Tongue (tissue), 2 donors: ENCODE measurements around the gene SPRY1. TPM values are rescaled to one million over a fixed set of nuclear protein-coding genes. Genes with fewer than 3 reads are reported as not detected.

Experiments
- DNase-seq: peaks from one replicate; pipeline ENCODE4 v3.0.0-alpha.2; 2015
- total RNA-seq: library from RNA; depleted of rRNA; stranded (reverse); fragments of >200 nt; gene quantifications from one replicate; pipeline ENCODE4 v1.2.3, GENCODE V29; 2014

The SPRY1 gene, protein sequence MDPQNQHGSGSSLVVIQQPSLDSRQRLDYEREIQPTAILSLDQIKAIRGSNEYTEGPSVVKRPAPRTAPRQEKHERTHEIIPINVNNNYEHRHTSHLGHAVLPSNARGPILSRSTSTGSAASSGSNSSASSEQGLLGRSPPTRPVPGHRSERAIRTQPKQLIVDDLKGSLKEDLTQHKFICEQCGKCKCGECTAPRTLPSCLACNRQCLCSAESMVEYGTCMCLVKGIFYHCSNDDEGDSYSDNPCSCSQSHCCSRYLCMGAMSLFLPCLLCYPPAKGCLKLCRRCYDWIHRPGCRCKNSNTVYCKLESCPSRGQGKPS
- 105 TPM for total RNA-seq

GRCh38 chr4:123396307-123397143, at the start of gene SPRY1:
Gene SPRY1, plus strand, starts transcription at chr4:123396795. Its CDS starts 4,797 bp downstream, at chr4:123401592.
- DNase-seq = peak; percentile 98

GRCh38 chr4:123346951-123347350, 49.6 kb upstream of the SPRY1 start:
- no peak for DNase-seq

GRCh38 chr4:123348946-123349345, 47.6 kb upstream of the SPRY1 start:
- DNase-seq = no peak

- DNase-seq = no peak
Observed at GRCh38 chr4:123349421-123350190, 47.0 kb upstream of the SPRY1 start.

DNA sequence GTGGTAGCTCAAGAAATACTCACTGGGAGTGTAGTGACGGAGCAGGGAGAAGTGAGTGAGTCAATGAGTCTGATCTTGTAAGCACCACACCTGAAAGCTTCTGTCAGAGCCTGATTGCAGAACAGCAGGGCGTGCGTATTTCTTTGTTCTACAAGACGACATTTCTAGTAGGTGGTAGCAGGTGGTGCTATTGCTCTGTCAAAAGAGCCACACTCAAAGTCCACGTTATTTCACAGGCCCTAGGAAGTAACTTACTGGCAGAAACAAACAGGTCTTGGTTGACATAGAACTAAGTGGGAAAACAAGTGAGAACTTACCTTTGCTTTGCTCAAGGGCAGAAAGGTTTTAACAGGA, 46.4 kb upstream of the SPRY1 start:
- peak; percentile 44 for DNase-seq

- no peak for DNase-seq
Observed at GRCh38 chr4:123350726-123351125, 45.9 kb upstream of the SPRY1 start.

DNA sequence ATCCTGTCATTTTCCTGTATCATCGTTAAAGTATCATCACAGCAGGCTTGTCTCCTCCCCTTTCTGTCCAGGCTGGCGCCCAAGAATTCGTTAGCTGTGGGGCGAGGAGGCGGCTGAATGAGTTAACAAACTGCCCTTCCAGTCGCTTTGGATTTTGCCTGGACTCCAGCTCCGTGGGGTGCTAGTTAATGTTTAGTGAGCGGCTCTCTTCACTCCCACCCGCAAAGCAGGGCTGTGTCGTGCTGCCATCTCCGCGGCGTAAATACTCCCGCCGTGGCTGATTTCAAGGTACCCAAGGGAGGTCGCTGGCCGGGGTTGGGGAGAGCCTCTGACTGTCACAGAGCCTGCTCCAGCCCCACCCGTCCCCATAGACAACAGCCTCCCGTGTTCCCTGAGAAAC, 44.9 kb upstream of the SPRY1 start:
- DNase-seq = no peak

DNA sequence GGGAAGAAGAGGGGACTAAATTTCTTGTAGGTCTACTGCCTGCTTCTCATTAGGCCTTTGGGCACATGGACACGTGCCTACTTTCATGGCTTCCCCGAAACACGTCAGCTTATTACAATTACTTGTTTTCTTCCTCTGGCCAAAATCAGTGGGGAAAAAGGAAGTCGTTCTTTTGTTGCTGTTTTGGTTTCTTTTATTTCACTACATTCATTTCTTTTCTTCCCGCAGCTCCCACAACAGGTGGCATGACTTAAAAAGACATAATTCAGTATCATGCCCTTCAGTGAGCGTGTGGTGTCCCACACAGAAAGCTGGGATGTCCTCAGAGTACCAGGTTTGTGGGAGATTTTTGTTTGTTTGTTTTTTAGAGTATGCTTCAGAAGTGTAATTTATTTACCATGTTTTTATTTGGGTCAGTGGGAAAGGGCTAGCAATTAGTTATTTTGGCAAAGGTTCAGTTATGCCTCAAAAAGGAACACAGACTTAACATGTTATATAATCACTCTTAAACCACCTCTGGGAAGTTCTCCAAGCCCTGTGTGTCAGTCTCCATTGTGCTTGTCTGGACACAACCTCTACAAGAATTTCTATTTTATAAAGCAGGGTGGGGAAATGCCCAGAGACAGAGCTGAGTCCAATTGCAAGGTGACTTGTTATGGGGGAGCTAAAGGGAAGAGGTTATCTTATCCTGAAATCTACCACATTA, 44.2 kb upstream of the SPRY1 start:
- DNase-seq = peak; percentile 68

DNA sequence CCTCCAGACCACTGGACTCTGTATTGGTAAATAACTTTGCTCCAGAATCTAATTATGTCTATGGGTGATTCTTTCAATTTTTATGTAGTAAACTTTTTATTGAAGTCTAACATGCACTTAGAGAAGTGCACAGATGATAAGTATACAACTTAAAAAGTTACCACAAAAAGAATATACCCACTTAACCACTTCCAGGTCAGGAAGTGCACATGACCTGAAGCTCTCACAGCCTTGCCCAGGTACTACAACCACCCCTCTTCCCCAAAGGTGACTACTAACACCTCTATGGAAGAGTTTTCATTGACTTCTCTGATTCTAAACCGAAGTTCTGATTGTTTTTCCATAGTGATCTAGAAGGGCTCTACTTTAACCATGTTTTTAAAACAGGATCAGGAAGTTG, 43.6 kb upstream of the SPRY1 start:
- DNase-seq = no peak

DNA sequence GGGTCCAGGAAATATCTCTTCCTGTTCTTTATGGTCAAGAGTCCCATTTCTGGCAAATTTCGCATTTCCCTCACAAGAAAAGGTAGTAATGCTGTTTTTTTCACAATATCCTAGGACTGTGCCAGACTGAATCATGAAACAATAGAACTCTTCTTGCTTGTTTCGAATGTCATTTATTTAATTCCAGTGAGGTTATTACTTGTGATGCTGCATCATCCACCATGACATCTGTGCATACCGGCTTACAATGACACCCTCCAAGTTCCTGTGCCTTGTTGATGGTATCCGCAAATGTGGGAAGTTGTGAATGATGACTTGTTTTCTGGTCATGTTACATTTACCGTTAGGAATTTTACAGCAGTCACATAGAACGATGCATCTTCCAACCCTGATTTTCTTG, 42.9 kb upstream of the SPRY1 start:
- DNase-seq = no peak

GRCh38 chr4:123354701-123355100, 41.9 kb upstream of the SPRY1 start:
- DNase-seq = no peak

DNA sequence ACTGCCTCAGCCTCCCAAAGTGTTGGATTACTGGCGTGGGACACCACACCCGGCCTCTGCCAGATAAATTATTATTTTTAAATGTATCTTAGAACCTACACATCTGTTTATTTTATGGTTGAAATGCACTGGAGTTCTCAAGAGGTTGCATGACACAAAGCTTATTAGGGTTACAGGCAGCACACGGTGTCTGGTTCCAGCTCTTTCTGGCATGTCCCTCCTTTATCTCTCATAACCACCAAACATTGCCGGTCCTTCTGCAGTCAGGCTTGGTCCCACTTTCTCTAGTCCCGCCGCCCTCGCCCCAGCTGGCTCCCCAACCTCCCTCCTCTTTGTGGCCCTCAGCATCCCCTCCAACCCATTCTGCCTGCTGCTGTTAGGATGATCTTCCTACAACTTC, 39.7 kb upstream of the SPRY1 start:
- DNase-seq = no peak

DNA sequence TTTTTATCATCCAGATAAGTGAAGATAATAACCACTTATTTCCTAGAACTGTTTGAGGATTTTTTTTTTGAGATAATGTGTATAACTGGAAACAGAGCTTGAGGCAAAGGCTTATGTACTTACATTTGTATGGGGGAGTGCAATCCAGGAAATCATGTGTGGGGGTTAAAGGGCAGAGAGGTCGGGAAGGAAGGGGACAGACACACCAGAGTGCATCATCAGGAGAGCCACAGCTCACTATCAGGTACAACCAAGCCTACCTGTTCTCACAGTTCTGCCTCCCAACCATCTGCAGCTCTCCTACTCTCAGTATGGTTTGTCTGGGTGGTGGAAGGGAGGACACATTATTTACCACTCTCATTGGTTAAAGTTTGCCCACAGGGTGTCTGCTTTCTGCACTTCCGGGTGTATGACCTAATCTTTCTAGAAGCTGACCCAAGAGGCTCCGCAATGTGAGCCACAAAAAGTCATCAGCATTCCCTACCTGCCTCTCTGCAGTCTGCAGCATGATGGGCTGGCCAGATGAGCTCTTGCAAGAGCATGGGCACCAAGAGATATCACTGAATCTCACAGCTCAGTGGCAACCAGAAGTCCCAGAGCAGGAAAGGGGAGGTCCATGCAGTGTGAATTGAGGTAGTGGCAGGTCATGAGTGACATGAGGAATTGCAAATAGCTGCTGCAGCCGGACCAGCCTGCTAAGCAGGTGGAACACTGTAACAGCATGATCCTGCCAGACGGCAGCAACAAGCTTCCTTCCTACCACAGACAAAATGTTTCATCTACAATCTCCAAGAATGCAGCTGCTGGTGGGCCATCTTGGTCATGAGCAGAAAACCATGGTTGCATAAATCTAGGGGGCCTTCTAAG, 36.9 kb upstream of the SPRY1 start:
- no peak for DNase-seq

DNA sequence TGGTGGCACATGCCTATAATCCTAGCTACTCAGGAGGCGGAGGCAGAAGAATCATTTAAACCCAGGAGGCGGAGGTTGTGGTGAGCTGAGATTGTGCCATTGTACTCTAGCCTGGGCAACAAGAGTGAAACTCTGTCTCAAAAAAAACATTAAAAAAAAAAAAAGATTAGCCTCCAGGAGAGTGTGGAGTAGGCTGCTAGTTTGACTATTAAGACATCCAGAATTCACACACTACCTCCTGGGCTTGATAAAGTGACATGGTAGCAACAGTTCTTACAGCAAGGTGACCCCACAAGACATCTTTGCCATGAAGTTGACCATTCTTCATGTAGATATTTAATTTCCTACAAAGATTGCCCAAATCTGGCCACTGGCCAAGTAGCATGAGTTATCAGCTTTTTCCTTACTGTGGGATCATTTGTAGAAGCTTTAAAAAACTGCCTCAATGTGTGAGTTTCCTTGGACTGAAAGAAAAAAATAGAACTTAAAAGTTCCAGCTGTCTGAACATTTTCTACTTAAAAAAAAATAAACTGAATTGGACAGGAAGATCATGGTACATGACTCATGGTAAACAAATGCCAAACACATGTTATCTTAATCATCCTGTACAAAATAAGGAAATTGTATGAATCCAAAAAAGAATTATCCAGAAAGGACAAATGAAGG, 35.3 kb upstream of the SPRY1 start:
- DNase-seq = peak; percentile 37

GRCh38 chr4:123362103-123362502, 34.5 kb upstream of the SPRY1 start:
- DNase-seq = no peak

DNA sequence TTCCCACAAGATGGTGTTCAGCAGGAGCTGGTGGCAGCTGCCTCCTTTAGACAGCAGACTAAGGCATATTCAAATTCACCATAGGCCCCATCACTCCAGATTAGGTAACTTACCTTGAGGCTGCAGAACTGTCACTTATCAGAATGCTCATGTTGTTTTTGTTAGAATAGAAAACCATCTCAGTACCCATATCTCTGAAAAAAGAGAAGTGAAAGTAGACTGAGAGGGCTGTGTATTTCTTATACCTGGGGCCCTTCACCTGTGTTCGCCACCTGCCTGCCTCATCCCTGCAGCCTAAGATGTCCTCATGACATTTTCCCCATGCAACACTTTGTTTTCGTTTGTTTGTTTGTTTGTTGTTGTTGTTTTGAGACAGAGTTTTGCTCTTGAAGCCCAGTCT, 32.9 kb upstream of the SPRY1 start:
- DNase-seq = no peak

GRCh38 chr4:123364906-123365305, 31.7 kb upstream of the SPRY1 start:
- no peak for DNase-seq

DNA sequence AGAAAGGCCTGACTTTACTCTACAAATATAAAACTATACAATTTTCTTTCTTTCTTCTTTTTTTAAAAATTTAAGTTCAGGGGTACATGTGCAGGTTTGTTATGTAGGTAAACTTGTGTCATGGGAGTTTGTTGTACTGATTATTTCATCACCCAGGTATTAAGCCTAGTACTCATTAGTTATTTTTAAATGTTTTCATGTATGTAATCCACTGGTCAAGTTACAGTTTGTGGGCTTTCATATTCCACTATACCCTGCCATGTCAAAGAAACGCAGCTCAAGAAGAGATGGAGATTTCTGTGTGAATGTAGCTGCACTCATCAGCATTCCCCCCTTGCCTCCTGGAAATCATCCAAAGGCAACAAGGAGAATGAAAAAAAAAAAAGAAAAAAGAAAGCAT, 31.2 kb upstream of the SPRY1 start:
- no peak for DNase-seq

DNA sequence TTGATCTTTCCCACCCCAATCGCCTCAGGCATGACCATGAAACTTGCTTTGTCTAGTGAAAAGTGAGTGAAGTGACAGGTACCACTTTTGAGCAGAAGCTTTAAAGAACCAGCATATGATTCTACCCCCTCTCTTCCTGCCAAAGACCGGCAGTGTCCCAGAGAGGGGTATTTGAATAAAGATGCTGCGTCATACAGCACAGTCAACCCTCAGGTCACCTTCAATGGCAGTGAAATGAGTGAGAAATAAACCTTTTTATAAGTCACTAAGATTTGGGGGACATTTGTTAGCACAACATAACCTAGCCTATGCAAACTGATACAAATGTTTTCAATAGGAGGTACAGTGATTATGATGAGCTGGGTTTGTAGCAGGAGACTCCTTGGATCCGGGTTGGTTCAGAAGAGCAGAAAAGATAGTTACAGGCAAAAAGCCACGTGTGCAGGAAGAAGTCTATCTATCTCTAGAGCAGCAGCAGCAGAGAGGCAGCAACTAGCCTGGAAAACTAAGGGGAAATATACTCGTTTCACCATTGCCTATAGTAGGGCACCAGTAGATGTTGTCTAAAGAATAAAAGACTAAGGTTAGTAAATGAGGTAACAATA, 30.3 kb upstream of the SPRY1 start:
- DNase-seq = no peak

- no peak for DNase-seq
Observed at GRCh38 chr4:123378794-123379193, 17.8 kb upstream of the SPRY1 start.
